GM19023 (cell line): ENCODE results near the gene CAMK4.

Experiments
- ATAC-seq: cut with Tn5 transposase; IDR thresholded peaks from one replicate; pipeline ENCODE4 v1.9.1; 2021; ENCODE audit warnings: mild to moderate bottlenecking, moderate library complexity; ENCODE audit not compliant: unreplicated experiment

CAMK4 gene

GRCh38 chr5:111422747-111423720, 198.8 kb downstream of the CAMK4 start:
- no peak for ATAC-seq

GRCh38 chr5:111425205-111425604, 201.0 kb downstream of the CAMK4 start:
- ATAC-seq: no peak

- no peak for ATAC-seq
Measured at GRCh38 chr5:111427762-111428161, 203.6 kb downstream of the CAMK4 start.

- no peak for ATAC-seq
Measured at GRCh38 chr5:111432883-111433536, 208.8 kb downstream of the CAMK4 start.

GRCh38 chr5:111434800-111435199, 210.6 kb downstream of the CAMK4 start:
- ATAC-seq: no peak

GRCh38 chr5:111439473-111440075, 215.4 kb downstream of the CAMK4 start:
- no peak for ATAC-seq

GRCh38 chr5:111447099-111447498, 222.9 kb downstream of the CAMK4 start:
- ATAC-seq: no peak

- ATAC-seq: no peak
Measured at GRCh38 chr5:111447822-111448221, 223.6 kb downstream of the CAMK4 start.

- no peak for ATAC-seq
Measured at GRCh38 chr5:111453295-111453694, 229.1 kb downstream of the CAMK4 start.

- no peak for ATAC-seq
Measured at GRCh38 chr5:111453747-111454146, 229.6 kb downstream of the CAMK4 start.

GRCh38 chr5:111454198-111454622, 230.0 kb downstream of the CAMK4 start:
- no peak for ATAC-seq

- no peak for ATAC-seq
Measured at GRCh38 chr5:111454776-111455175, 230.6 kb downstream of the CAMK4 start.

- ATAC-seq: no peak
Measured at GRCh38 chr5:111461255-111461671, 237.1 kb downstream of the CAMK4 start.

- no peak for ATAC-seq
Measured at GRCh38 chr5:111461934-111462333, 237.8 kb downstream of the CAMK4 start.

- ATAC-seq: no peak
Measured at GRCh38 chr5:111463311-111463710, 239.1 kb downstream of the CAMK4 start.

GRCh38 chr5:111469293-111469896, 245.2 kb downstream of the CAMK4 start:
- ATAC-seq: no peak

- ATAC-seq: no peak
Measured at GRCh38 chr5:111469903-111470302, 245.7 kb downstream of the CAMK4 start.

- no peak for ATAC-seq
Measured at GRCh38 chr5:111472096-111472495, 247.9 kb downstream of the CAMK4 start.

GRCh38 chr5:111472579-111472978, 248.4 kb downstream of the CAMK4 start:
- ATAC-seq: peak; percentile 54

GRCh38 chr5:111478266-111478665, 254.1 kb downstream of the CAMK4 start:
- no peak for ATAC-seq

- no peak for ATAC-seq
Measured at GRCh38 chr5:111478898-111479297, 254.7 kb downstream of the CAMK4 start.
